ENCODE data around the gene NEBL.

NEBL gene

GRCh38 chr10:20903635-20904390 is 6.7 kb upstream of the NEBL start:
- Histone ChIP-seq H3K27ac (no peak overlapping the region), H3K36me3 (no peaks in the 10 kb centered on the region), H3K9me3 (no peaks in the 10 kb centered on the region), H3K4me1 (ENCODE audit: control insufficient read depth in 1 of 2, insufficient read depth in 1 of 2, low read depth in 1 of 2, low read length in 1 of 2) (no peaks in the 10 kb centered on the region), H3K27me3 (no peaks in the 10 kb centered on the region), H3K4me3 (ENCODE audit: low read depth in 1 of 2, low read length in 1 of 2) (no peak overlapping the region)
- TF ChIP-seq CTCF (IDR thresholded peaks at IDR 0.05), result no peak

- TF ChIP-seq CTCF (IDR thresholded peaks at IDR 0.05), result no peak
- Histone ChIP-seq H3K36me3 (no peaks in the 10 kb centered on the region), H3K9me3 (no peaks in the 10 kb centered on the region), H3K27me3 (no peaks in the 10 kb centered on the region), H3K27ac (no peak overlapping the region), H3K4me3 (ENCODE audit: low read depth in 1 of 2, low read length in 1 of 2) (no peak overlapping the region), H3K4me1 (ENCODE audit: control insufficient read depth in 1 of 2, insufficient read depth in 1 of 2, low read depth in 1 of 2, low read length in 1 of 2) (no peaks in the 10 kb centered on the region)
Measured at GRCh38 chr10:20901110-20901509, 4.0 kb upstream of the NEBL start.

DNA sequence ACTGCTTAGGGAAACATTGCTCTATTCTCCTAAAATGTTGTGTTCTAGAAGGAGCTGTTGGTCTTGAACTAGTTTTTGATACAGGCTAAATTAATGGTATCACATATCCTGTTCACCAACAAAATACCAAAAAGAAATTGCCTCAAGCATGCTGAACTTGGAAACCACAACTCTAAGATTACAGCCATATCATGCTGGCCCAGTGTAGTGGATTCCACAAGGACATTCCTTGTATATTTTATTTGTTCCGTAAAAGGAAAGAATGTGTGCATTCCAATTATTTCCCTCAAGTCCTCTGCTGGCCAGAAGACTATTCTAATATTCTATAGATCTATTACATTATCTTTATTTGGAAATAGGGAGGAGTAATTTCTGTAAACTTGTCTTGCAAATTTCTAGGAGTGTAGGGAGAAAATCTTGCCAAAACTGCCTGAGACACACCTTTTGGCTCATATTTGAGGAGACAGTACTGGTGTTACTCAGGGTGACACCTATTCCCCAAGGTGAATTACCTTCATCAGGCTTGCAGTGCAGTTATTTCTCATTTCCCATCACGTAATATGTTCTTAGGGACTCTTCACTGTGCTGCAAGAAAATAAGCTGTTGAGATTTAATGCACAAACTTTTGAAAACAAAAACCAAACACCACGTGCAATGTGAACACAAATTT is 1.9 kb upstream of the NEBL start:
- Histone ChIP-seq H3K4me3 (ENCODE audit: low read depth in 1 of 2, low read length in 1 of 2) (no peak overlapping the region), H3K27ac (no peak overlapping the region), H3K9me3 (no peaks in the 10 kb centered on the region), H3K27me3 (no peaks in the 10 kb centered on the region), H3K36me3 (no peaks in the 10 kb centered on the region), H3K4me1 (ENCODE audit: control insufficient read depth in 1 of 2, insufficient read depth in 1 of 2, low read depth in 1 of 2, low read length in 1 of 2) (no peaks in the 10 kb centered on the region)
- TF ChIP-seq CTCF (IDR thresholded peaks at IDR 0.05), result no peak

DNA sequence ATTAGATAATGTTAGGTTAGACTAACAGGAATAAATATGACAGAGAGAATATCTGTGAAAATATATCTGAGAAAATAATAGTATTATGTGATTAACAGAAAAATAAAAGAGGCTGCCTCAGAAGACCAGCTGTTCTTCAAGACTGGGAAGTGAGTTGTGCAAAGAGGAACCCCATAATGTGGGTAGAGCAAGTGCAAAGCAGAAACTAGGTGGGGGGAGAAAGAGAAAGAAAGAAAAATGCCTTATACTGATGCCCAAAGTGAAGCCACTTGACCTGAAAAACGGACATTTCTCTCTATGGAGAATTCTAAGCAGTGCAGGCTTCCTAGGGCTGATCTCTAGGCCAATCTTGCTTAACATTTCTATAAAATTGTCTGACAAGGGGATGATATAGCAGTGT is 3.8 kb downstream of the NEBL start:
- peaks cover 6% of the 10 kb centered on the region for H3K27me3 ChIP-seq
- H3K4me3 ChIP-seq (ENCODE audit: low read depth in 1 of 2, low read length in 1 of 2), result no peak overlapping the region
- H3K36me3 ChIP-seq, result no peaks in the 10 kb centered on the region
- H3K9me3 ChIP-seq, result no peaks in the 10 kb centered on the region
- H3K27ac ChIP-seq, result no peak overlapping the region
- H3K4me1 ChIP-seq (ENCODE audit: control insufficient read depth in 1 of 2, insufficient read depth in 1 of 2, low read depth in 1 of 2, low read length in 1 of 2), result no peaks in the 10 kb centered on the region
- TF ChIP-seq CTCF (IDR thresholded peaks at IDR 0.05), result no peak

- no peak overlapping the region for H3K4me3 ChIP-seq (ENCODE audit: low read depth in 1 of 2, low read length in 1 of 2)
- H3K27me3 ChIP-seq, result peaks cover 6% of the 10 kb centered on the region
- H3K27ac ChIP-seq, result no peak overlapping the region
- no peaks in the 10 kb centered on the region for H3K9me3 ChIP-seq
- no peaks in the 10 kb centered on the region for H3K4me1 ChIP-seq (ENCODE audit: control insufficient read depth in 1 of 2, insufficient read depth in 1 of 2, low read depth in 1 of 2, low read length in 1 of 2)
- no peak for TF ChIP-seq CTCF (IDR thresholded peaks at IDR 0.05)
- no peaks in the 10 kb centered on the region for H3K36me3 ChIP-seq
Measured at GRCh38 chr10:20892796-20893195, 4.3 kb downstream of the NEBL start.
